ENCODE measurements around the gene PPHLN1. TPM values are rescaled to one million over a fixed set of nuclear protein-coding genes. Genes with fewer than 3 reads are reported as not detected.

PPHLN1 gene
- total RNA-seq, 1 donor from 2014 or later: 95.9 TPM

GRCh38 chr12:42473130-42473529 is 147.2 kb downstream of the PPHLN1 start:
- Mint-ChIP-seq H3K4me3 (no peak overlapping the region), H3K27ac (peak overlapping the region; percentile 97), H3K27me3 (no peaks in the 10 kb centered on the region), H3K9me3 (no peaks in the 10 kb centered on the region), H3K36me3 (ENCODE audit: low read depth) (peaks cover 12% of the 10 kb centered on the region), H3K4me1 (peaks cover 82% of the 10 kb centered on the region)
- ChIA-PET CTCF (interaction anchor here (3.5 kb wide), 1 partner anchor 11 kb away, joined by 24 read pairs; no protein-coding TSS in a partner anchor), POLR2A (interaction anchor here (6.1 kb wide), 1 partner anchor 11 kb away, joined by 50 read pairs; no protein-coding TSS in a partner anchor)
- ATAC-seq (ENCODE audit: low read depth) (no peak), DNase-seq (no peak)
- no peak for TF ChIP-seq CTCF (IDR thresholded peaks at IDR 0.05)
- intact Hi-C loops (cut with micrococcal nuclease): no loop called here

- no peak for ATAC-seq (ENCODE audit: low read depth)
- CTCF ChIA-PET: interaction anchor here (3.5 kb wide), 1 partner anchor 10 kb away, joined by 24 read pairs; no protein-coding TSS in a partner anchor
Observed at GRCh38 chr12:42473561-42473960, 147.6 kb downstream of the PPHLN1 start.

GRCh38 chr12:42474391-42474790 is 148.4 kb downstream of the PPHLN1 start:
- intact Hi-C loops (cut with micrococcal nuclease): no loop called here
- H3K9me3 Mint-ChIP-seq: no peaks in the 10 kb centered on the region
- DNase-seq (no peak), ATAC-seq (ENCODE audit: low read depth) (no peak)
- ChIA-PET POLR2A (interaction anchor here (1.0 kb wide), 1 partner anchor 9 kb away, joined by 3 read pairs; no protein-coding TSS in a partner anchor), CTCF (interaction anchor here (3.5 kb wide), 1 partner anchor 9 kb away, joined by 24 read pairs; no protein-coding TSS in a partner anchor)
- H3K36me3 Mint-ChIP-seq (ENCODE audit: low read depth): peaks cover 9% of the 10 kb centered on the region
- no peaks in the 10 kb centered on the region for H3K27me3 Mint-ChIP-seq
- H3K4me1 Mint-ChIP-seq: peaks cover 82% of the 10 kb centered on the region
- peak overlapping the region; percentile 68 for H3K27ac Mint-ChIP-seq
- TF ChIP-seq CTCF (IDR thresholded peaks at IDR 0.05): no peak
- H3K4me3 Mint-ChIP-seq: no peak overlapping the region

More at GRCh38 chr12:42473561-42473960, 147.6 kb downstream of the PPHLN1 start:
- no peak for TF ChIP-seq CTCF (IDR thresholded peaks at IDR 0.05)
- Mint-ChIP-seq H3K4me3 (no peak overlapping the region), H3K27me3 (no peaks in the 10 kb centered on the region), H3K27ac (peak overlapping the region; percentile 71), H3K4me1 (peaks cover 82% of the 10 kb centered on the region), H3K9me3 (no peaks in the 10 kb centered on the region), H3K36me3 (ENCODE audit: low read depth) (peaks cover 12% of the 10 kb centered on the region)
- DNase-seq: no peak
- POLR2A ChIA-PET: interaction anchor here (6.1 kb wide), 1 partner anchor 10 kb away, joined by 50 read pairs; no protein-coding TSS in a partner anchor
- intact Hi-C loops (cut with micrococcal nuclease): no loop called here

GRCh38 chr12:42475106-42475505 is 149.1 kb downstream of the PPHLN1 start:
- Mint-ChIP-seq H3K27ac (peak overlapping the region; percentile 68), H3K4me1 (peaks cover 83% of the 10 kb centered on the region), H3K9me3 (no peaks in the 10 kb centered on the region), H3K4me3 (peak overlapping the region; percentile 48), H3K27me3 (no peaks in the 10 kb centered on the region), H3K36me3 (ENCODE audit: low read depth) (peaks cover 8% of the 10 kb centered on the region)
- ATAC-seq (ENCODE audit: low read depth): peak; percentile 67
- TF ChIP-seq CTCF (IDR thresholded peaks at IDR 0.05): no peak
- intact Hi-C loops (cut with micrococcal nuclease): no loop called here
- POLR2A ChIA-PET: interaction anchor here (1.0 kb wide), 1 partner anchor 8 kb away, joined by 3 read pairs; no protein-coding TSS in a partner anchor
- DNase-seq: no peak
- CTCF ChIA-PET: interaction anchor here (3.5 kb wide), 1 partner anchor 9 kb away, joined by 24 read pairs; no protein-coding TSS in a partner anchor

- peaks cover 1% of the 10 kb centered on the region for H3K36me3 Mint-ChIP-seq (ENCODE audit: low read depth)
- no peak overlapping the region for H3K4me3 Mint-ChIP-seq
- ChIA-PET CTCF (interaction anchor here (2.2 kb wide), 1 partner anchor 9 kb away, joined by 12 read pairs; no protein-coding TSS in a partner anchor), POLR2A (interaction anchor here (0.6 to 2.0 kb wide), 2 partner anchors 9 to 24 kb away, joined by 3 to 16 read pairs; no protein-coding TSS in a partner anchor)
- H3K27ac Mint-ChIP-seq: no peak overlapping the region
- no peak for TF ChIP-seq CTCF (IDR thresholded peaks at IDR 0.05)
- DNase-seq: no peak
- intact Hi-C loops (cut with micrococcal nuclease): no loop called here
- H3K27me3 Mint-ChIP-seq: no peaks in the 10 kb centered on the region
- ATAC-seq (ENCODE audit: low read depth): no peak
- no peaks in the 10 kb centered on the region for H3K9me3 Mint-ChIP-seq
- peaks cover 81% of the 10 kb centered on the region for H3K4me1 Mint-ChIP-seq
Observed at GRCh38 chr12:42477941-42478340, 152.0 kb downstream of the PPHLN1 start.
